GM19328 (cell line): Measurements from ENCODE around the gene NAT9.

Source experiments
- ATAC-seq: cut with Tn5 transposase; IDR thresholded peaks from one replicate; pipeline ENCODE4 v1.9.1; 2021; ENCODE audit warnings: mild to moderate bottlenecking, moderate library complexity; ENCODE audit not compliant: unreplicated experiment

NAT9 gene, protein sequence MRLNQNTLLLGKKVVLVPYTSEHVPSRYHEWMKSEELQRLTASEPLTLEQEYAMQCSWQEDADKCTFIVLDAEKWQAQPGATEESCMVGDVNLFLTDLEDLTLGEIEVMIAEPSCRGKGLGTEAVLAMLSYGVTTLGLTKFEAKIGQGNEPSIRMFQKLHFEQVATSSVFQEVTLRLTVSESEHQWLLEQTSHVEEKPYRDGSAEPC

DNA sequence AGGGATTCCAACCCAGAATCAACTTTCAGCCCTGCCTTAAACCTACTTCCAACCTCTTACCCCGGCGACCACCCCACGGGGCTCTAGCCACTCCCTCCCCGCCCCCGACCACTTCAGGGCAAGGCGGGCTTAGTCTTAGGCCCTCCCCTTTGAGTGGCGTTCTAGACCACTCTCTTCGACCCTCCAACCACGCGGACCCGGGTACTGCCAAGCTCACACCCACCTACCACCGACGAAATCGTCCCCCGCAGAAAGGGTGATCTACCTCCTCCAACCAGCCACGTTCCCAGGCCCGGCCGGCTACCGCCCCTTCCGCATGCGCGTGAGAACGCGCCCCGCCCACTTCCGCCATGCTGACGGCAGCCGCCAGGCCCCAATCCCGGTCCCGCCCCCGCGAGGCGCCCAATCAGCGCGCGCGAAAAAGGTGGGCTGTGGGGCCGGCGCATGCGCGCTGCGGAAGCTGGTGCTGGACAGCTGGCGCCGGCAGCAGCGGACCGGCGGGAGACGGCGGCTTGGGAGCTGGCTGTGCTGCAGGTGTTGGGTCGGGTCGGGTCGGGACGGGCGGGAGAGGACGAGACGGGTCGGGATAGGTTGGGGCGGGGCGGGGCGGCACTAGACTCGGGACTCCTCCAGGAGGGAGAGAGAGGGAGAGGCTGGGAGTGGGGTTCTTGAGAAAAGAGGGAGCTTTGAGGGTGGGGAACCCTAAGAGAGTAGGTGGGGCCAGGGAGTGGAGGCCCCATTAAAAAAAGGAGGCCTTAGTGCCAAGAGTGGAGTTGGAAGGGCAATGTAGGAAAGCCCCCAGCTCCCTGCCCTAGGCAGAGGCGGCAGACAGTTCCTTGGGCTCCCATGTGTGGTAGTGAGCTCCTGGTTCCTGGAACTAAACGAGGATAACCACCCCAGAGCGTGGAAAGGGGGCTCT, at the start of gene NAT9:
Gene NAT9, minus strand, starts transcription at position 302 of the 919 bp plus-strand sequence. CDS start 647 bp downstream, outside the sequence.
- ATAC-seq = peak; percentile 60

DNA sequence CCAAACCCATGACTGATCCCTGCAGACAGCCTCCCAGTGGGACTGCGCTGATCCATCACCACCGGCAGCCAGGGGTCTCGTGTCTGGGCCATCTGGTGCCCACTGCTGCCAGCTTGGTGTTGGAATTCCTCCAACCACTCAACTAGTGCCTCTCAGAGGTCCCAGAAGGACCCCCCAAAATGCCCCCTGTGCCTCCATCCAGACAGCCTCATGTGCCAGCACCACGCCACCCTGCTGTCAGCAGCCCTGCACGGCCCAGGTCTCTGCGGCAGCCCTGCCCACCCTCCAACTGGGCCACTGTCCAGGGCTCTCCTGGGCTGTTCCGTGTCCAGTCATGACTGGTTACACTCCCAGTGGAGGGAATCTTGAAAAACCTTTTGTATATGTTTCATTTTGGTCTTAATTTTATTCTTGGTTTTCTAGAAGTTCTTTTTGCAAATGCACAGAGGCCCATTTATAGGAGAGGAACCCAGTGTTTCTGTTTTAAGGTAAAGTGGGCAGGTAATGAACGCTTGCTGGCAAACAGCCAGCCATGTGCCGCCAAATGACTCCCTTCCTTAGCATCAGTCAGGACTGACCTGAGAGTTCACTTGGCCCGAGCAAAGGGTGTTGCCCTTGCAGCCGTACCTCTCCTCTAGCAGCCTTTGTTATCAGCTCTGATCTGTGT, 48.9 kb upstream of the NAT9 start:
- no peak for ATAC-seq

DNA sequence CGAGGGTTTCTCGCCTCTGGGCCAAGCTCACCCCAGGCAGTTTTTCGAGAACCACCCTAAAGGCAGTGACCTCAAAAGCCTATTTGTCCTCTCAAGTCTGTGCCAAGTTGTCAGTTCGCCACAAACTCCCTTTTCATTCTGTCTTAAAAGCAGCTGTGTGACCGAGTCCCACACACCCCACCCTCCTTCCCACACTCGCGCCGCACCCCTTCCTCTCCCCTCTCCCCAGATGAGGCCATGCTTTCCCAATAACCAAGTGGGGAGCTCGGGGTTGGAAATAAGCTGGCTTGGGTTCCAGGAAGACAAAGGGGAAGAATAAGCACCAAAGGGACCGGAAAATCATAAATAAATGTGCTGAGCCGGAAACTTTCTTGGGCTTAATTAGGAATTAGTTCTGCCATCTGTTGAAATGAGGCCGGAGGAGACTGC, 46.8 kb upstream of the NAT9 start:
- no peak for ATAC-seq

DNA sequence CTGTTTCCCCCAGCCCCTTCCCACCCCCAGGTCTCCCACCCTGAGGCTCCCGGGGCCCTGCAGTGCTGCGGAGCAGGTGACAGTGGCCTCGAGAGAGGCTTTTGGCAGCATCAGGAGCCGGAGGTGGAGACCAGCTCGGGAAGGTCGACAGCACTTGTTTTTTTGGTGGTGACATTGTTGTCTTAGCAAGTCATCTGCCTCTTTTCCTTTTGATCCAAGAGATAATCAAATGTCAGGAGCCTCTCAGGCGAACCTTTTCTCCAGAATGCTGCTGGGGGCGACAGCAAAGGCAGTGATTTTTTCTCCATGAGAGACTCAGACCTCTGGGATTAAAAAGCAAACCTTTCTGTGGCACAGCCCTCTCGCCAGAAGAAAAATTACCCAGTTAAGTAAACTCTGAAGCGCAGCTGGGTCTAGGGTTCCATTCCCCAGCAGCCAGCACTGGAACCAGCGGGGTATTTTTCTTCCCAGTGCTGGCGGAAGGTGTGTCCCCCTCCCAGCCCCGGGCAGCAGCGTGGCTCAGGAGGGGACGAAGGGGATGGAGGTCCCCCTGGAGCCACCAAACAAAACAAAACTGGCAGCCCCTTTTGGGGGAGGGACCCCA, 46.3 kb upstream of the NAT9 start:
- no peak for ATAC-seq

DNA sequence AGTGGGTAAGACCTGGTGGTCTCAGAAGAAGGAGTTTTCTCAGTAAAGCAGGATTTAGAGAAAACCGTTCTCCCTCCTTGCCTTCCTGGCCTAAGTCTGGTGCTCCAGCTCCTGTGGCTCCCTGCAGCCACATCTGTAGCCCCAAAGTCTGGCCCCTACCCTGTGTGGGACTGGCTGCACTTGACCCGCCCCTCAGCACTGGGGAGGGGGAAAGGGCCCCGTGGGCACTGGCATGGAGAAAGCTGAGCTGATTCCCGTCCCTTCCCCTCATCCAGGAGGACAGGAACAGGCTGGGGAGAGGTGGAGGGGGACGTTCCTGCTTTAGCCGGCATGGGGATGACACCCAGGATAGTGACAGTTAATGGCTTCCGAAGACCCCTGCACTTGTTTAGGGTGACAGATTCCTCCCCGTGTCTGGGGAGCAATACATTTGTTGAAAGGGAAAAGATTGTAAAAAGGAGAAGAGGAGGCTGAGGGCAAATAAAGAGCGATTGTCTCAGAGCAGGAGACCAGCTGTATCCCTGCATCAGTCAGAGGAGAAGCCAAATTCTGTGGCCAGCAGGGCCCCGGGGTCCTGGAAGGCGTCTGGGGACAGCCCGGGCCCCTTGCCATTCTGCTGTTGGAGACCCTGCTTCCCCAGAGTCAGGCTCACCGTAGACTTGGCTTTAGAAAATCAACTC, 45.6 kb upstream of the NAT9 start:
- no peak for ATAC-seq

DNA sequence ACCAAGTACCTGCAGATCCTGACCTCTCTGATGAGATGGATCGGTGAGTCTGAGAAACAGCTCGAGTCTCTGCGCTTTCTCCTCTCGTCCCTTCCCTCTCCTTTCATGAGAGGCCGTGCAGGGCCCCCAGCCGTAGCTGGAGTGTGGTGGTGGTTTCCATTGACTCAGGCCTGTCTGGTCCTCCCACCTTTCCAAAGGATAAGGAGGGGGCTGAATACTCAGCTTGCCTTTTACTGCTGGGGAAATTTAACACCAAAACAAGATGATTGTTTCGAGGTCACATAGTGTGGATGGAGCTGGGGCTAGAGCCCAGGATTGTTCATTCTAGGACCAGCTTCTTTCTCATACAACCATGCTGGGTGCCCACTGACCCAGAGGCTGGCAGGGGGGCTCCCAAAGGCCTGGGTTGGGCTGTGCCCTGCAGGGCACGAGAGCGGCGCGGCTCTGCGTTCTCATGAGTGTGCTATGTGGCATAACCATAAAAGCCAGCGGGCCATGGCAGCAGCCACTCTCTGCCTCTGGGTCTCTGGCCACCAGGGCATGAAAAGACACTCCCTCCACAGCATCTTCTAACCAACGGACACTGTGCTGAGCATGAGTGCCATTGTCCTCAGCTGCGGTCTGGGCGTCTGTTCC, 43.8 kb upstream of the NAT9 start:
- no peak for ATAC-seq

DNA sequence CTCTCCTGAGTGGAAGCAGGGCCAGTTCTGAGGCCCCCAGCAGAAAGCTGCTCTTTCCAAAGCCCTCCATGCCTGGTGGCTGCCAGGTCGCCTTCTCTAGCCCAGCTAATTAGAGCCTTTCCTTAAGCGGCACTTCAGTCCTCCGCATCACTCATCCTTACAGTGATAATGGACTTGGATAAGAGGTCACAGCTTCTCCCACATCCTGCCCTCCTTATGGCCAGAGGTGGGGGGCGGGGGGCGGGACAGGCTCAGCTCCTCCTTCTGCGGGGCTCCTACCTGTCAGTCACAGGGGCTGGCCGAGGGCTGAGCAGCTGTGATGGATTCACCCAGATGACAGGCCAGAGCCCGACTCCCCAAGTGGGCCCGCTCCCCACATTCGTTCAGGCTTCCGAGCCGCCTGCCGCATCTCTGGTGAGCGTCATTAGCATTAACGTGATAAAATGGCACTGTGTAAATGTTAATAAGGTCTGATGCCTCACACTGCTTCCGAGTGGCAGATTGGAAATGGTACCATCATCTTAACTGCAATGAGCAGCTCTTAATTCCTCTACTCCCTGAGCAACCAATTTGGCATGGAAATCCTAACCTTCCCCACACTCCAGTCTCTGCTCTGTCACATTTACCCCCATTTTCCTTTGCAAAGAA, 42.3 kb upstream of the NAT9 start:
- no peak for ATAC-seq

DNA sequence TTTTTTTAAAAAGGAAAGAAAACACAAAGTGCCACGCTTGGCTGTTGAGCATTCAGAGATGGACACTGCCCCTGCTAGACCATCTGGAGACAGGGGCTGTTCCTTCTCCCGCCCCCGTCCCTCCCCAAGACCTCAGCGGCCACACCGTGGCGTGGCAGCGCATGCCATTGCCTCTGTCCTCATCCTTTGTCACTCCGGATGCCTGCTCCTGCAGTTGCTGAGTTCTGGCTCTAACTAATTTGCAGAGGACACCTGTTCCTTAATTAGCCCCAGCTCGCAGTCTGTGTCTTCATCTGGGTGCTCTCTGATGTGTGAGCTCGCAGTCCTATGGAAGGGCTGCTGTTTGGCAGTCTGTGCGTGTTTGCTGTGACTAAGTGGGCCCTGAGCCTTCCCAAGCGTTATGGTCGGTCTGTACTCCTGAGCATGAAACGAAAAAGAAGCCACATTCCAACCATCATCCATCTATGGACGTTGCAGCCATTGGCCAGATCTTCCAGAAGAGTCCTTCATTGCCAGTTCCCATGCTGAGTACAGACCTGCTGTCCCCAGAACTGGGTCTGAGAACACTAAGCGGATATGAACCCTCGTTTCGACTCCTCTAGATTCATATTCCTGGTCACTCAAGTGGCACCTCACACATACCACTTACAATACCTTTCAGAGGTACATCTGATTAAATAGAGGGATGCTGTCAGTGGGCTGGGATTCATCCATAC, 40.9 kb upstream of the NAT9 start:
- ATAC-seq = no peak

DNA sequence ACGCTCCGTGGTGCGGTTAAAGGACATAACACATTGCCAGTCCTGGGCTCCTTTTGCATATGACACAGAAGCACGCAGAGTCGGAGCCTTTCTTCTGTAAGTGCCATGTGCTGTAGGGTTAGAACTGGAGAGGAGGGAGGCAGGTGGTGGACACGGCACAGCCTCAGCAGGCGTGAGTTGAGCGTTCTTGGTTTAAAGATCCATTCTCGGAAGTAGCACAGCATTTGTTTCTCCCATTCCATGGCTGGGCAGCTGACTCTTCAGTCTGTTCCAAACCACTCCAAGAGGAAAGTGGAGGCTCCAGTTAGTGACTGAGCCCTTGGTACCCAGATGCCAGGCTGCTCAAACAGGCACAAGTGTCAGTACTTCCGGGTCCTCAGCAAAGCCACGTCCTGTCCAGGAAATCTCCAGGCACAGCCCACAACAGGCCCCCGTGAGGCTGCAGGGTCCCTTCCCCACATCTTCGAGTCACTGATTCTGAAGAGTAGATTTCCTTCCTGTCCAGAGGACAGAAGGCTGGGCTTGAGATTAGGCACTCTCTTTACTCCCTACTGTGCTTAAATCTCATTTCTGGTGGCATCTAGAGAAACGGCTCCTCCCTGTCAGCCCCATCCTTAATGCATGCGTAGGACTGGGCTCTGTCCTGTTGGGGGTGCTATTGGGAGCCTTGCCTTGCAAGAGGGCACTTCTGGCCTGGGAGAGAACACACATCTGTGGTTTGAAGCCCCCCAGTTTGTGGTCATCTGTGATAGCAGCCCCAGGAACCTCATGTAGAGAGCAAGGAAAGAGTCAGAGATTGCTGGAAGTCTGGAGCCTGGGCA, 39.6 kb upstream of the NAT9 start:
- ATAC-seq = no peak

DNA sequence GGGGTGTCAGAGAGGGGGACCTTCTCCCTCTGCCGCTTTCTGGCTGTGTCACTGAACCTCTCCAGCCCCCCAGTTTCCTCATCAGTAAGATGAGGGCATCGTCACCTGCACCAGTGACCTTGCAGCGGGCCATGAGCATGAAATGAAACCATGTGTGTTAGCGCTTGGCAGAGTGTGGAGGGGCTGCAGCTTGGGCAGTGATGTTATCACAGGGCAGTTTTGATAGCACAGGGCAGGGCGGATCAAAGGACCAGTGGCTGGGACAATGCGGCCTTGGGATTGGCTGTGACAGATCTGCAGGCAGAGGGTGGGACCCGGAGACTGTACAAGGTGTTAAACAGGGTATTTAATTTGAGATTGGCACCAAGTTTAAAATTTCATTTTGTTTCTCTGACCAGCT, 38.9 kb upstream of the NAT9 start:
- no peak for ATAC-seq

DNA sequence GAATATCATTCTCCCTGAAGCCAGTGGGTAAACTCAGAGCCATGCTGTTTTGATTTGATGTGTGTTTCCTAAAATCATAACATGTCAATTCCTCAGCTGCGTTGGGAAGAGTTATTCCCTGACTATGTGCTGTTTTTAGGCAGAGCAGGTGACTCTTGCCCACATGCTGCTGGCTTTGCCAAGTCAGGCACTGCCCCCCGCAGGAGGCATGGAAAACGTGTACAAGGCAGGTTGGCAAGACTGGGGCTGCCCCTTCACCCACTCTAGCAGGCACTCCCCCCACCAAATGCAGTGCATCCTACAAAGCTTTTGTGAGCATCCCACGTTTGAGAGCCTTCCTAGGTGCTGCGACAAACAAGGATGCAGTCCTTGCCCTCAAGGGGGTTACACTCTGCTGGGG, 38.3 kb upstream of the NAT9 start:
- ATAC-seq = no peak

DNA sequence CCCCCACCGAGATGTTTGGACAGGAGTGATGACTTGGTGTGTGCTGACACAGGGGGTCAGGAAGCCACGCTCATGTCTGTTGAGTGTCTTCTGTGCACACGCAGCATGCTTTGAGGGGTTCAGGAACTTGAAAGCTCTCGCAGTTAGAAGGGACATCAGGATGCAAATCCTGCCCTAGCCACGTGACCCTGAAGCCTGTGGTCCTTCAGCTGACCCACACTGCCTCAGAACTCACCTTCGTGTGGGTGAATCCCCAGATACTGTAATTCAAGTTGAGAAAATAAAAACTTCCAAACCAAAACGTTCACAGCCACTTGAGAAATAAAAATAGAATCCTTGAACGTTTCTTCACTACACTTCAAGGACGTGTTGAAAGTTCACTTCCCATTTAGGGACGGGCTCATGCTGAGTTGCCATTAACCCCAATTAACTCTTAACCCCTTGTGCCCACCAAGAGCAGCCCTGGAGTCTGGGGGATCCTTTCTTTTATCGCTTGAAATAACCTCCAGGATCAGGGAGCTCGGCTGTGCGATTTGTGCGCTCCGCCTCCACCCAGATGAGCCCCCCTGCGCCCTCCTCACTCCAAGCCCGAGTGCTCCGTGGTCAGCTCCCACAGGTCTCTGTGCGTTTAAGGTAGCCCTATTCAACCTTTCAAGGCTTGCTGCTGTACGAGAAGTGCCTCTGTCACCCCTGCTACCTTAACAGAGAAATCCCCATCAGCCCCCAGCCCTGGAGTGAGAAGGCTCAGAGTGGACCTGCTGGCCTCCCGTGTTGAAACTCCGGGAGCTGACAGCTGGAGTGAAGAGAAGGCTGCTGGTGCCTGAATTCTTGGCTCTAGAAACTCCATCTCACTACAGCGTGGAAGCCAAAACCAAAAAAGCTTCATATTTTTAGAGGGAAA, 36.2 kb upstream of the NAT9 start:
- no peak for ATAC-seq

DNA sequence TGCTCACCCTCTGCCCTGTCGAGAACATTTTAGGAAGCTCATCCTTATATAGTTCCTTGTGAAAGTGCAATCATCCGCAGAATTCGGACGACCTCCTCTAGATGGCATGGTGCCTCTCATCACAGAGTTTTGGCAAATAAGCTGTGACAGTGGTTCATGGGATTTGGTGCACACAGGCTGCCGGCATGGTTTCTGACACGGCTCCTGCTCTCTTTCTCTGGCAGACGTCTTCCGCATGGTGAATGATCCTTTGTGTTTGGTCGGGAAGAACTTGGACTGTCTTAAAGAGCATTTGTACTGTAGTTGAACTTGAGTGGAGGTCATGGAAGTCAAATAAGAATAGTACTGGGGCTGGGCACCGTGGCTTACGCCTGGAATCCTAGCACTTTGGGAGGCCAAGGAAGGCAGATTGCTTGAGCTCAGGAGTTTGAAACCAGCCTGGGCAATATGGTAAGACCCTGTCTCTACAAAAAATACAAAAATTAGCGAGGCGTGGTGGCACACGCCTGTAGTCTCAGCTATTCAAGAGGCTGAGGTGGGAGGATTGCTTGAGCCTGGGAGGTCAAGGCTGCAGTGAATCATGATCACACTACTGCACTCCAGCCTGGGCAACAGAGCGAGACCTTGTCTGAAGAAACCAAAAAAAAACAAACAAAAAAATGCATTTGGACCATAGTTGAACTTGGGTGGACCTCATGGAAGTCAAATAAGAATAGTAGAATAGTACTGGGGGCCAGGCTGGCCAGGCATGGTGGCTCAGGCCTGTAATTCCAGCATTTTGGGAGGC, 34.7 kb upstream of the NAT9 start:
- no peak for ATAC-seq

DNA sequence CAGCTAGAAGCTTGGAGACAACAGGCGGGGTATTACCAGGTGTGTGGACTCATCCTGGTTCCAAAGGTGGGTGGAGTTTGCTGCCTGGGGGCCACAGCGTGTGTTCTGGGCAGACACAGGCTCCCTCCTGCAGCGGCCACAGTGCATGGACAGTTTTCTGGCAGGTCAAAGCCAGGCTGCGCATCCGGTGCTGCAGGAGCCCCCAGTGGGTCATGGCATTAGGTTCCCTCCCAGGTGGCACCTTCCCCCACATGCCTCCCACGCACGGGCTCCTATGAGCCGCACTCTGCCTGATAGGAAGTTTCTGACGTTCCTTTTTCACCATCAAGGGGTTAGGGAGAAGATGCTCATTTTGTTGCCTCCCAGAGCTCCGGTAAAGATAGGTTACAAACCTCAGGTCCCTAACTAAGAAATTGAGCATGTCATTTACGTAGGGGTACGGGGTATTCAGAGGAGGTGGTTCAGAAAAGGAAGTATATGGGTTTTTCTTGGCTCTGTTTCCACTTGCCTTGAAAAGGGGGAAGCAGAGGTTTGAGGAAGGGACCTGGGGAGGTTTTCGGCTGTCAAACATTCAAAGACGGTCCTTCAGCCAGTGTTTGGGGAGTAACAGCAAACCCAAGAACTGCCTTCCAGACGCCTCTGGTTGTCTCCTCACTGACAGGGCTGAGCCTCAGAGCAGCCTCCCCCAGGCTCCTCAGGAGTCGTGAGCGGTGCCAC, 32.7 kb upstream of the NAT9 start:
- ATAC-seq = no peak

DNA sequence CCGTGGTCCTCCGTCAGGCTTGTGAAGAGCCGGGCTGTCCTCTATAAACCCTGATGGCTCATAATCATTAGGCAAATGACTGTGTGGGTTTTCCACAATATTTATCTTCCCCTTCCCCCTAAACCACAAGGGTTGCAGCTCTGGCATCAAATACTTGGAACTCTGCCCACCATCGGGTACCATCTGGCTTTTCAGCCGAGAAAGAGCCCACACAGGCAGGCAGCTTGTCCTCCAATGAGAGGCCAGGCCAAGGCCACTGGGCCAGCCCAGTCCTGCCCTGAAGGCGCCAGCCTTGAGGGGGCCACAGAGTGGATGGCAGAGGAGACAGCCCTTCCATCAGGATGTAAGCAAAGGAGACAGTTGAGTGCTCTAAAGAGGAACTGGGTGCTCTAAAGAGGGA, 31.8 kb upstream of the NAT9 start:
- no peak for ATAC-seq

DNA sequence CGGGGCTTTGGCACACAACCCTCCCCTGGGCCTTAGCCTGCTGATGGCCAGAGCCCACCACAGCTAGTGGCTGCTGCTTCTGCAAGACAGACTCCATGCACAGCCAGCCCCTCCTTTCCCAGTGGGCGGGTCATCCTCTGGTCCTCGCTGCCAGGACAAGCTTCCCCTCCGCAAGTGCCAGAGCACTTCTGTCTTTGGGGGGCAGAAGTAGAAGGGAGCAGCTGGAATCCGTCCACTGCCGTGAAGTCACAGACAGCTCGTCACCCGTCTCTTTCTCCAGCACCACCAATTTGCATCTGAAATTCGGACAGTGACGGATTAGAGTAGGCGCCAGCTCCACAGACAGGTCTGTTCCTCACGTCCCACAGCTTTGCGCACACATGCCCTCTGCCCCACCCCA, 31.3 kb upstream of the NAT9 start:
- no peak for ATAC-seq
